Ishikawa (cell line): Measurements from ENCODE around the gene UFM1.

Experiments used
- CEBPB ChIP-seq: IDR thresholded peaks from 2 replicates; pipeline ENCODE4 v1.6.1; 2012
- CREB1 ChIP-seq: IDR thresholded peaks from 2 replicates; pipeline ENCODE4 v1.6.1; 2012; ENCODE audit warnings: low read depth
- EGR1 ChIP-seq: IDR thresholded peaks from 2 replicates; pipeline ENCODE4 v1.6.1; 2012
- EP300 ChIP-seq: IDR thresholded peaks from 2 replicates; pipeline ENCODE4 v1.6.1; 2012; ENCODE audit warnings: borderline replicate concordance
- FOXM1 ChIP-seq: IDR thresholded peaks from 2 replicates; pipeline ENCODE4 v1.6.1; 2012; ENCODE audit warnings: low read depth, borderline replicate concordance
- NFIC ChIP-seq: IDR thresholded peaks from 2 replicates; pipeline ENCODE4 v1.6.1; 2012
- RAD21 ChIP-seq: IDR thresholded peaks from 2 replicates; pipeline ENCODE4 v1.6.1; 2012; ENCODE audit warnings: low read depth
- TAF1 ChIP-seq: IDR thresholded peaks from 2 replicates; pipeline ENCODE4 v1.6.1; 2012; ENCODE audit warnings: low read depth, mild to moderate bottlenecking
- TCF12 ChIP-seq: IDR thresholded peaks from 2 replicates; pipeline ENCODE4 v1.6.1; 2012; ENCODE audit warnings: low read depth
- TEAD4 ChIP-seq: IDR thresholded peaks from 2 replicates; pipeline ENCODE4 v1.6.1; 2012
- YY1 ChIP-seq: IDR thresholded peaks from 2 replicates; pipeline ENCODE4 v1.6.1; 2012; ENCODE audit warnings: low read depth
- ZBTB7A ChIP-seq: IDR thresholded peaks from 2 replicates; pipeline ENCODE4 v1.6.1; 2012; ENCODE audit warnings: low read depth
- TF ChIP-seq, protein P1 (sequence below): IDR thresholded peaks from 2 replicates; pipeline ENCODE4 v1.6.1; 2012; ENCODE audit warnings: low read depth, mild to moderate bottlenecking
- TF ChIP-seq, protein P2 (sequence below): IDR thresholded peaks from 2 replicates; pipeline ENCODE4 v1.6.1; 2012
- TF ChIP-seq, protein P3 (sequence below): IDR thresholded peaks from 2 replicates; pipeline ENCODE4 v1.6.1; 2012

Gene UFM1

DNA sequence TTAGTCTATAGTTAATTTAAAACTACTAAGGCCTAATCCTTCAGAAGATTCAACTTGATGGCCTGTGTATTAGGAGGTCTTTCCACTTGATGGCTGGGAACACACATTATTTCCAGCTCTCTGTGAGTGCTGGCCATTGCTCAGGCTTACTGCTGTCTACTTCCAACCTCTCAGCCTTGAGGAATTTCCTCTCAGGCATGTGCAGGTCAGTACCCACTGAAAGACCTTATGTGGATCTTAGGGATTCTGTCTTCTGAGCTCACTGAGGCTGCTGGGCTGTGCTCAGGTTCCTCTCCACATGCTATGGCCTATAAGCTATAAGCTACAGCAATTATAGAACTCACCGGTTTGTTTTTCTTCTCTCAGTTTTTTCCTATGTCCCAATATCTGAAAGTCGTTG lies 11.6 kb upstream of the UFM1 start:
- TF ChIP-seq TCF12 (no peak), FOXM1 (no peak), RAD21 (no peak), NFIC (no peak)
- TF ChIP-seq, protein P1, sequence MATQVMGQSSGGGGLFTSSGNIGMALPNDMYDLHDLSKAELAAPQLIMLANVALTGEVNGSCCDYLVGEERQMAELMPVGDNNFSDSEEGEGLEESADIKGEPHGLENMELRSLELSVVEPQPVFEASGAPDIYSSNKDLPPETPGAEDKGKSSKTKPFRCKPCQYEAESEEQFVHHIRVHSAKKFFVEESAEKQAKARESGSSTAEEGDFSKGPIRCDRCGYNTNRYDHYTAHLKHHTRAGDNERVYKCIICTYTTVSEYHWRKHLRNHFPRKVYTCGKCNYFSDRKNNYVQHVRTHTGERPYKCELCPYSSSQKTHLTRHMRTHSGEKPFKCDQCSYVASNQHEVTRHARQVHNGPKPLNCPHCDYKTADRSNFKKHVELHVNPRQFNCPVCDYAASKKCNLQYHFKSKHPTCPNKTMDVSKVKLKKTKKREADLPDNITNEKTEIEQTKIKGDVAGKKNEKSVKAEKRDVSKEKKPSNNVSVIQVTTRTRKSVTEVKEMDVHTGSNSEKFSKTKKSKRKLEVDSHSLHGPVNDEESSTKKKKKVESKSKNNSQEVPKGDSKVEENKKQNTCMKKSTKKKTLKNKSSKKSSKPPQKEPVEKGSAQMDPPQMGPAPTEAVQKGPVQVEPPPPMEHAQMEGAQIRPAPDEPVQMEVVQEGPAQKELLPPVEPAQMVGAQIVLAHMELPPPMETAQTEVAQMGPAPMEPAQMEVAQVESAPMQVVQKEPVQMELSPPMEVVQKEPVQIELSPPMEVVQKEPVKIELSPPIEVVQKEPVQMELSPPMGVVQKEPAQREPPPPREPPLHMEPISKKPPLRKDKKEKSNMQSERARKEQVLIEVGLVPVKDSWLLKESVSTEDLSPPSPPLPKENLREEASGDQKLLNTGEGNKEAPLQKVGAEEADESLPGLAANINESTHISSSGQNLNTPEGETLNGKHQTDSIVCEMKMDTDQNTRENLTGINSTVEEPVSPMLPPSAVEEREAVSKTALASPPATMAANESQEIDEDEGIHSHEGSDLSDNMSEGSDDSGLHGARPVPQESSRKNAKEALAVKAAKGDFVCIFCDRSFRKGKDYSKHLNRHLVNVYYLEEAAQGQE: no peak

DNA sequence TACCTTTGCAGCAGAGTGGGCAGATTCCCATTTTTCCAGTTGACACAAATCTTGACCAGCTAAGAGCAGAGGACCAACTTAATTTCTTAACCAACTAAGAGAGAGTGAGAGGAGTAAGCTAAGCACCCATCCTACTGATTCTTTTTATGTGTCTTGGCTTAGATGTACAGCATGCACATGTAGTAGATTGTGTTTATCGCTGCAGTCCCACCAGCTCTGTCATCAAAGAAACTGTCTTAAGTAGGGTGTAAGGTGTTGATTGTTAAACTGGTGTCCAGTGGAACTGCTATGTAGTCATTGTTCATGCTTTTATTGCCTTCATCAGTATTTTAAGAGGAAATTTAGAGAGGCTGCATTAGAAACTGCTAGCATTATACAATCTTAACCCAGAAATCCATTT lies 9.0 kb upstream of the UFM1 start:
- TF ChIP-seq, protein P1: no peak
- no peak for TF ChIP-seq TAF1
- TF ChIP-seq NFIC: no peak
- TF ChIP-seq TCF12: no peak
- TF ChIP-seq CEBPB: no peak
- no peak for TF ChIP-seq CREB1
- TF ChIP-seq TEAD4: no peak
- TF ChIP-seq EP300: no peak
- TF ChIP-seq, protein P2, sequence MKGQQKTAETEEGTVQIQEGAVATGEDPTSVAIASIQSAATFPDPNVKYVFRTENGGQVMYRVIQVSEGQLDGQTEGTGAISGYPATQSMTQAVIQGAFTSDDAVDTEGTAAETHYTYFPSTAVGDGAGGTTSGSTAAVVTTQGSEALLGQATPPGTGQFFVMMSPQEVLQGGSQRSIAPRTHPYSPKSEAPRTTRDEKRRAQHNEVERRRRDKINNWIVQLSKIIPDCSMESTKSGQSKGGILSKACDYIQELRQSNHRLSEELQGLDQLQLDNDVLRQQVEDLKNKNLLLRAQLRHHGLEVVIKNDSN: no peak
- TF ChIP-seq FOXM1: no peak
- no peak for TF ChIP-seq RAD21

DNA sequence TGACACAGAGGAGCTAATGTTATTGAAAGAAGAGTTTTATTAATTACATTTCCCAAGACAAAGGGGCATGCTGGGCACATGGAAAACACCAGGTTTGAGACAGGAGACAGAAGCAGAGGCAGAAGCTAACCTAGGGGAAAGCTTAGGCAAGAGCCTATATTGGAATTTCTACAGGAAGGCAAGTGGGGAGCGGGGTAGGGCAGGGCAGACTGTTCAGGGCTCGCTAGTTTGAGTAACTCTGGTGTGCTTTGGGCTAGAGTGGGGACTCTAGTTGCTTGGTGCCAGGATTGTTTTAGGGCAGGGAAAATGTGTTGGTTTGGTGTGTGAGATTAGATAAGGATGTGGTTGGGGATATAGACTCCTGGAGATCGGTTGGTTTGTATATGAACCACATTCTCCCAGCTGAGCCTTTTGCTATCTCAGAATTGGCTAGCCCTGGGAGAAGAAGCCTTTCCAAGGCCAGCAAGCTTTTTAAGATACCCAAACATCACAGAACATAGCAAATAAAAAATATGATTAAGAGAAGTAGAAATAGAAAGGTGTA lies 8.4 kb upstream of the UFM1 start:
- no peak for TF ChIP-seq ZBTB7A
- TF ChIP-seq CREB1: no peak
- TF ChIP-seq, protein P3, sequence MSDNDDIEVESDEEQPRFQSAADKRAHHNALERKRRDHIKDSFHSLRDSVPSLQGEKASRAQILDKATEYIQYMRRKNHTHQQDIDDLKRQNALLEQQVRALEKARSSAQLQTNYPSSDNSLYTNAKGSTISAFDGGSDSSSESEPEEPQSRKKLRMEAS: no peak
- no peak for TF ChIP-seq CEBPB

DNA sequence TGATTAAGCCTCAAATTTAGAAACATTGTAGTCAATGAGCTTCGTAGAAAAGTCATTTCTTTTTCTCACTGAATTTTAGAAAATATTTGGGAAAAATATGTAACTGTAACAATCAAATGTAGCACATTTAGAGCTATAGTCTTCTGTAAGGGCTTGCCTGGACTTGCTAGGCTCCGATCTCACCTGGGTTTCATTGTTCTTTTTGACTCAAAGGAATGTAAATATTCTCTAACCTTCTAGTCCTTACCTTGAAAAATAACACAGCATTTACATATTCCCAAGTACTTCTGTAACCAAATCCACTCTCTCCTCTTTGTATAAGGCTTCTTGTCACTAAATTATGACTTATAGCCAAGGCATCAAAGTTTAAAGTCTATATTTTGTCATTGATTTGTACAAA lies 2.9 kb upstream of the UFM1 start:
- TF ChIP-seq, protein P2: no peak
- TF ChIP-seq NFIC (no peak), TAF1 (no peak), EGR1 (no peak), CREB1 (no peak), YY1 (no peak), TEAD4 (no peak), RAD21 (no peak)

DNA sequence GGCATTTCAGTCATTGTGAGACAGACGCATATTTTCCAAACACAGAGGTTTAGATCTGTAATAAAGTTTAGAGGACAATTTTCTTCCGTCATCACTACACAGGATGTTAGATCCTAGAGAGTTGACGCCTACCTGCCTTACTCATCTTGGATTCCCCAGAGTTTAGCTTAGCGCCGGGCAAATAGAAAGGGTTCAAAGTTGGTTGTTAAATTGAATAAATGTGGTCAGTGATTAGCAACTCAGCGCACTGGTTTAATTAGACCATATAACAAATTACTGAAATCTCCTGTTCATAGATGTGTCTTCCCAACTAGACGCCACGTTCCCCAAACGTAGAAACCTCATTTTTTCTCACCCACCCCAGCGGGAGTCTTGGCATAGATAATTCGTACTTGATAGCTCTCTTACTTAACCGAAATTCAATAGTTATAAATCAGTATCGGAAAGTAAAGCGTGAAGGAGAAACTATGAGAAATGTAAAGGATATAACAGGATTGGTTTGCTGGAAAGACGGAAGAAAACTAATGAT lies 726 bp upstream of the UFM1 start:
- TF ChIP-seq, protein P3: 0 out of 2 replicates have a peak, but pooled peaks have one; percentile 8
- no peak for TF ChIP-seq RAD21

DNA sequence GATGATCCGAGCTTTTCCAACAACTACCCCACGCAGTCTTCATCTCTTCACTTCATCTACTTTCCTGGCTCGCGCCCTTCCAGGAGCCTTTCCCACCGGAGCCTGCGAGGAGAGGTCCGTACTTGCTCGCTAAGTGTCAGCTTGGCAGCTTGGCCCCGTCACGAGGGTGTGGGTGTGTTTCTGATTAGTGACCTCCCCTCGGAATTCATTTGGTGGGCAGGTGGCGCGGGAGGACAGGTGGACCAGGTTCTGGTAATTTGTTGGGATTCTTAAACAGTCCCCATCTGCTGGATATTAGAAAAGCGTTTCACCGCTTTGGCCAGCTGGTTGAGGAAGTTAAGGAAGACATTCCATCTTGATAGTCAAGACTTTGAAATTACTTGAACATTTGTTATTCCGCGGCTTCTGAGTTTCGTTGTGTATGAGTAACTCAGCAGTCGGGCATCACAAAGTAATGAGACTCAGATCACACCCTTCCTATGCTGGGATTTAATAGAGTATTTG lies 515 bp downstream of the UFM1 start:
- no peak for TF ChIP-seq EP300
- TF ChIP-seq ZBTB7A: no peak
- TF ChIP-seq, protein P3: 0 out of 2 replicates have a peak, but pooled peaks have one; percentile 14
- TF ChIP-seq CREB1: no peak
- no peak for TF ChIP-seq CEBPB
- TF ChIP-seq, protein P2: peak; percentile 44; the same call in 1 of the 2 replicates
